Right lobe of liver (tissue), 4 donors: ENCODE results near the gene VPS37D.

ENCODE experiments used
- POLR2A ChIP-seq: fragments of 450-650 bp; IDR thresholded peaks from one replicate; pipeline ENCODE4 v1.6.1; 2017; ENCODE audit warnings: antibody characterized with exemption, mild to moderate bottlenecking
- TF ChIP-seq, protein P1 (sequence below), 4 donors: fragments of 200-600 bp in 3 of 4; fragments of 450-650 bp in 1 of 4; IDR thresholded peaks; one replicate each; pipeline versions ENCODE4 v1.5.1 to v1.8.0; 2016 to 2022; ENCODE audit warnings: antibody characterized with exemption in 4 of 4, mild to moderate bottlenecking in 2 of 4
- donor health status: DM: no; HTN: no; CAD: no.
- donor health status: DM: no; HTN: no; CAD: no.
- donor health status: DM: no; HTN: yes; CAD: no.

DNA sequence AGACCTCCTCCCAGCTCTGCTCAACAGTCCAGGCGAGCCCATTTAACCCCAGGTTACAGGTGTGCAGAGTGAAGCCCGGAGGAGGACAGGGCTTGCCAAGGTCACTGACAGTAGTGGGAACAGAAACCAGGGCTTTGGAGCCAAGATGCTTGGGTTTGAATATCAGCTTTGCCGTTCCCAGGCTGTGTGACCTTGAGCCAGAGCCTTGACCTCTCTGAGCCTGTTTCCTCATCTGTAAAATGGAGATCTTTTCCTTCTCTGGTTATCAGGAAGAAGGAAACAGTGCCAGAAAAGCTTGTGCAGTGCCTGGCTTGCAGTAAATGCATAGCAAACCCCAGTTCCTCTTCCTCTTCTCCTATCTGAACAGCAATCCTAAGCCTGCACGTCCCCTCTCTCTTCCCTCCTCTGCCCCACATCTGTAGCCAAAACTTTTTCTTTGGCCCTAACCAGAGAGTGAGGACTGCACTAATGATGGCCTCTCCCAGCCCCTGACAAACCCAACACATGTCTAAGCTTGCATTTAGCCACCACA lies 21.9 kb upstream of the VPS37D start:
- TF ChIP-seq, protein P1, sequence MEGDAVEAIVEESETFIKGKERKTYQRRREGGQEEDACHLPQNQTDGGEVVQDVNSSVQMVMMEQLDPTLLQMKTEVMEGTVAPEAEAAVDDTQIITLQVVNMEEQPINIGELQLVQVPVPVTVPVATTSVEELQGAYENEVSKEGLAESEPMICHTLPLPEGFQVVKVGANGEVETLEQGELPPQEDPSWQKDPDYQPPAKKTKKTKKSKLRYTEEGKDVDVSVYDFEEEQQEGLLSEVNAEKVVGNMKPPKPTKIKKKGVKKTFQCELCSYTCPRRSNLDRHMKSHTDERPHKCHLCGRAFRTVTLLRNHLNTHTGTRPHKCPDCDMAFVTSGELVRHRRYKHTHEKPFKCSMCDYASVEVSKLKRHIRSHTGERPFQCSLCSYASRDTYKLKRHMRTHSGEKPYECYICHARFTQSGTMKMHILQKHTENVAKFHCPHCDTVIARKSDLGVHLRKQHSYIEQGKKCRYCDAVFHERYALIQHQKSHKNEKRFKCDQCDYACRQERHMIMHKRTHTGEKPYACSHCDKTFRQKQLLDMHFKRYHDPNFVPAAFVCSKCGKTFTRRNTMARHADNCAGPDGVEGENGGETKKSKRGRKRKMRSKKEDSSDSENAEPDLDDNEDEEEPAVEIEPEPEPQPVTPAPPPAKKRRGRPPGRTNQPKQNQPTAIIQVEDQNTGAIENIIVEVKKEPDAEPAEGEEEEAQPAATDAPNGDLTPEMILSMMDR (IDR thresholded peaks at IDR 0.05): no peak
- no peak for TF ChIP-seq POLR2A
